Endothelial cell of umbilical vein (primary cell): ENCODE measurements around the gene SRGAP1.

Source experiments
- EZH2 ChIP-seq: IDR thresholded peaks from 2 replicates; pipeline ENCODE4 v1.6.1; 2012; ENCODE audit warnings: borderline replicate concordance, low read depth, mild to moderate bottlenecking, moderate library complexity, low read length, inconsistent platforms; ENCODE audit not compliant: severe bottlenecking
- GATA2 ChIP-seq: IDR thresholded peaks from 2 replicates; pipeline ENCODE4 v1.7.0; 2011; ENCODE audit warnings: low read depth, mild to moderate bottlenecking, moderate library complexity, mixed read lengths, low read length; ENCODE audit not compliant: insufficient read length, insufficient read depth
- JUN ChIP-seq: IDR thresholded peaks from 2 replicates; pipeline ENCODE4 v1.6.1; 2011; ENCODE audit warnings: borderline replicate concordance, low read depth; ENCODE audit not compliant: insufficient read length, insufficient read depth
- MYC ChIP-seq: IDR thresholded peaks from one replicate; pipeline ENCODE4 v1.6.1; 2011; ENCODE audit warnings: mild to moderate bottlenecking, low read depth, low read length
- POLR2A ChIP-seq: IDR thresholded peaks from 2 replicates; pipeline ENCODE4 v1.6.1; 2012; ENCODE audit warnings: low read depth, mild to moderate bottlenecking, control low read depth, low read length
- POLR2AphosphoS5 ChIP-seq: IDR thresholded peaks from 2 replicates; pipeline ENCODE4 v1.6.1; 2012; ENCODE audit warnings: low read depth, mild to moderate bottlenecking, control low read depth, low read length, moderate library complexity; ENCODE audit not compliant: insufficient read depth
- TF ChIP-seq, protein P1 (sequence below), 2 donors: IDR thresholded peaks; 1 replicate in 1 of 2; 2 replicates in 1 of 2; pipeline ENCODE4 v1.5.1; 2011; ENCODE audit warnings: low read length in 2 of 2, mild to moderate bottlenecking in 2 of 2, moderate library complexity in 2 of 2, control low read depth in 1 of 2, inconsistent platforms in 1 of 2, low read depth in 1 of 2; ENCODE audit not compliant: insufficient read depth in 1 of 2; ENCODE audit errors: extremely low read depth in 1 of 2
- TF ChIP-seq, protein P2 (sequence below): IDR thresholded peaks from 2 replicates; pipeline ENCODE4 v1.6.1; 2011; ENCODE audit not compliant: insufficient read depth, insufficient read length

DNA sequence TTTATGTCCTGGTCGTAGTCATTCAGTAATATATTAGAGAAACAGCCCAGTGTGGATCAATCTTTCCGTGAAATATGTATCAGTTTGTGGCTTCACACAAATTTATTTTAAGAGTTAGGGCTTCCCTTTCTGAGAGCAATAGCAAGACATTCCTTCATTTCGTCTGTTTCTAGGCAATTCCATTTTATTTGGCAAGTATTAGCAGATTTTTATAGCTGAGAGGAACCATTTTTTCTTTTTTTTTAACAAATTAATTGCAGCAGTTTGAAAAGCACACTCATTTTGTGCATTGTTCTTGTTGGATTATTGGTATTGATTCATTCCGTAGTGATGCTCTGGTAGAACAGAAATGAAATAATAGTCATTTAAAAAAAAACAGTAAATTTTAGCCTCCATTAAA is 132.9 kb downstream of the SRGAP1 start:
- TF ChIP-seq JUN (no peak), EZH2 (no peak), POLR2A (no peak), POLR2AphosphoS5 (no peak), MYC (no peak), GATA2 (no peak)
- TF ChIP-seq, protein P1, sequence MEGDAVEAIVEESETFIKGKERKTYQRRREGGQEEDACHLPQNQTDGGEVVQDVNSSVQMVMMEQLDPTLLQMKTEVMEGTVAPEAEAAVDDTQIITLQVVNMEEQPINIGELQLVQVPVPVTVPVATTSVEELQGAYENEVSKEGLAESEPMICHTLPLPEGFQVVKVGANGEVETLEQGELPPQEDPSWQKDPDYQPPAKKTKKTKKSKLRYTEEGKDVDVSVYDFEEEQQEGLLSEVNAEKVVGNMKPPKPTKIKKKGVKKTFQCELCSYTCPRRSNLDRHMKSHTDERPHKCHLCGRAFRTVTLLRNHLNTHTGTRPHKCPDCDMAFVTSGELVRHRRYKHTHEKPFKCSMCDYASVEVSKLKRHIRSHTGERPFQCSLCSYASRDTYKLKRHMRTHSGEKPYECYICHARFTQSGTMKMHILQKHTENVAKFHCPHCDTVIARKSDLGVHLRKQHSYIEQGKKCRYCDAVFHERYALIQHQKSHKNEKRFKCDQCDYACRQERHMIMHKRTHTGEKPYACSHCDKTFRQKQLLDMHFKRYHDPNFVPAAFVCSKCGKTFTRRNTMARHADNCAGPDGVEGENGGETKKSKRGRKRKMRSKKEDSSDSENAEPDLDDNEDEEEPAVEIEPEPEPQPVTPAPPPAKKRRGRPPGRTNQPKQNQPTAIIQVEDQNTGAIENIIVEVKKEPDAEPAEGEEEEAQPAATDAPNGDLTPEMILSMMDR (IDR thresholded peaks at IDR 0.05; ENCODE audit: extremely low read depth in 1 of 2, insufficient read depth in 1 of 2, low read depth in 1 of 2, low read length in 2 of 2): no peak
- TF ChIP-seq, protein P2, sequence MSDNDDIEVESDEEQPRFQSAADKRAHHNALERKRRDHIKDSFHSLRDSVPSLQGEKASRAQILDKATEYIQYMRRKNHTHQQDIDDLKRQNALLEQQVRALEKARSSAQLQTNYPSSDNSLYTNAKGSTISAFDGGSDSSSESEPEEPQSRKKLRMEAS: no peak
